Endothelial cell of umbilical vein (primary cell): ENCODE results near the gene SORL1. TPM values are rescaled to one million over a fixed set of nuclear protein-coding genes. Genes with fewer than 3 reads are reported as not detected.

Experiments used
- BruUV-seq: library from RNA; stranded (reverse); fragments of 400-500 nt; replicated peaks from 2 replicates; lab custom pipeline; 2021; lab: Mats Ljungman, UMichigan
- CTCF ChIA-PET: fragments of 300-600, 350-600 bp; sonication (Branson Sonifier 250); formaldehyde crosslinking; loops from one replicate; lab custom pipeline; 2021; ENCODE audit warnings: antibody characterized with exemption, inconsistent platforms; lab: Charles Lee
- POLR2A ChIA-PET: fragments of 300-600, 350-600 bp; sonication (Branson Sonifier 250); formaldehyde crosslinking; loops from one replicate; lab custom pipeline; 2021; ENCODE audit warnings: antibody characterized with exemption, inconsistent platforms; lab: Charles Lee
- DNase-seq: peaks from one replicate; pipeline ENCODE4 v3.0.0-alpha.2; 2011; ENCODE audit warnings: low read depth, low spot score
- FAIRE-seq: peaks from 2 replicates; lab custom pipeline; 2011; peaks lifted over from hg19 to GRCh38; lab: Jason Lieb, UNC
- H2AFZ ChIP-seq: 2 replicates; pipeline ENCODE4 v1.6.0; 2012; ENCODE audit warnings: low read depth, low read length, control low read depth, inconsistent platforms
- H3K27ac ChIP-seq: 2 replicates; pipeline ENCODE4 v1.5.1; 2011; ENCODE audit warnings: low read depth, mild to moderate bottlenecking, control low read depth, low read length, moderate library complexity; ENCODE audit not compliant: insufficient read depth
- H3K27me3 ChIP-seq, 2 experiments: 2 replicates each; pipeline versions ENCODE4 v1.6.0 to v1.6.1; 2011; ENCODE audit warnings: low read length in 2 of 2, mixed read lengths in 1 of 2; ENCODE audit not compliant: control insufficient read depth in 2 of 2, insufficient read depth in 2 of 2
- H3K36me3 ChIP-seq, 2 experiments: 2 replicates in 1 of 2; 3 replicates in 1 of 2; pipeline ENCODE4 v1.5.1; 2011; ENCODE audit warnings: low read length in 2 of 2, mild to moderate bottlenecking in 1 of 2, moderate library complexity in 1 of 2; ENCODE audit not compliant: control insufficient read depth in 2 of 2, insufficient read depth in 2 of 2; ENCODE audit errors: extremely low read depth in 1 of 2
- H3K4me1 ChIP-seq: 3 replicates; pipeline ENCODE4 v1.5.1; 2011; ENCODE audit warnings: mild to moderate bottlenecking, low read length; ENCODE audit not compliant: control insufficient read depth, insufficient read depth; ENCODE audit errors: extremely low read depth
- H3K4me2 ChIP-seq: 2 replicates; pipeline ENCODE4 v1.6.1; 2011; ENCODE audit warnings: low read length, control low read depth, mixed read lengths; ENCODE audit not compliant: insufficient read depth
- H3K4me3 ChIP-seq, 3 experiments: fragments of 200-600 bp in 1 of 3; sonication (generic), shearing (Covaris generic) in 1 of 3; replicated peaks in 1 of 3; 2 replicates each; pipeline ENCODE4 v1.5.1; 2011 to 2016; ENCODE audit warnings: control low read depth in 3 of 3, low read length in 3 of 3, mild to moderate bottlenecking in 2 of 3, inconsistent platforms in 1 of 3, low read depth in 1 of 3, moderate library complexity in 1 of 3; ENCODE audit not compliant: insufficient read depth in 1 of 3
- H3K79me2 ChIP-seq: 2 replicates; pipeline ENCODE4 v1.6.0; 2012; ENCODE audit warnings: low read length, inconsistent platforms; ENCODE audit not compliant: control insufficient read depth, insufficient read depth
- H3K9ac ChIP-seq: replicated peaks from 2 replicates; pipeline ENCODE3; 2011; ENCODE audit warnings: low read length, control low read depth; ENCODE audit not compliant: insufficient read depth; ENCODE audit errors: extremely low read depth
- H3K9me1 ChIP-seq: replicated peaks from 3 replicates; pipeline ENCODE4 v1.6.0; 2011; ENCODE audit warnings: mild to moderate bottlenecking, low read length; ENCODE audit not compliant: control insufficient read depth, insufficient read depth; ENCODE audit errors: extremely low read depth
- H3K9me3 ChIP-seq: replicated peaks from 2 replicates; pipeline ENCODE4 v1.5.1; 2012; ENCODE audit warnings: low read length, inconsistent platforms; ENCODE audit not compliant: control insufficient read depth, insufficient read depth
- H4K20me1 ChIP-seq: replicated peaks from 2 replicates; pipeline ENCODE3; 2011; ENCODE audit warnings: mild to moderate bottlenecking, low read length; ENCODE audit not compliant: control insufficient read depth, insufficient read depth; ENCODE audit errors: extremely low read depth
- CTCF ChIP-seq, 2 donors: IDR thresholded peaks; 1 replicate in 1 of 2; 2 replicates in 1 of 2; pipeline ENCODE4 v1.5.1; 2011; ENCODE audit warnings: low read length in 2 of 2, mild to moderate bottlenecking in 2 of 2, moderate library complexity in 2 of 2, control low read depth in 1 of 2, inconsistent platforms in 1 of 2, low read depth in 1 of 2; ENCODE audit not compliant: insufficient read depth in 1 of 2; ENCODE audit errors: extremely low read depth in 1 of 2
- EZH2 ChIP-seq: IDR thresholded peaks from 2 replicates; pipeline ENCODE4 v1.6.1; 2012; ENCODE audit warnings: borderline replicate concordance, low read depth, mild to moderate bottlenecking, moderate library complexity, low read length, inconsistent platforms; ENCODE audit not compliant: severe bottlenecking
- FOS ChIP-seq: IDR thresholded peaks from 2 replicates; pipeline ENCODE4 v1.6.1; 2011; ENCODE audit warnings: mild to moderate bottlenecking, low read length, moderate library complexity, borderline replicate concordance; ENCODE audit not compliant: insufficient read depth
- GATA2 ChIP-seq: IDR thresholded peaks from 2 replicates; pipeline ENCODE4 v1.7.0; 2011; ENCODE audit warnings: low read depth, mild to moderate bottlenecking, moderate library complexity, mixed read lengths, low read length; ENCODE audit not compliant: insufficient read length, insufficient read depth
- JUN ChIP-seq: IDR thresholded peaks from 2 replicates; pipeline ENCODE4 v1.6.1; 2011; ENCODE audit warnings: borderline replicate concordance, low read depth; ENCODE audit not compliant: insufficient read length, insufficient read depth
- MYC ChIP-seq: IDR thresholded peaks from one replicate; pipeline ENCODE4 v1.6.1; 2011; ENCODE audit warnings: mild to moderate bottlenecking, low read depth, low read length
- POLR2A ChIP-seq: IDR thresholded peaks from 2 replicates; pipeline ENCODE4 v1.6.1; 2012; ENCODE audit warnings: low read depth, mild to moderate bottlenecking, control low read depth, low read length
- POLR2AphosphoS5 ChIP-seq: IDR thresholded peaks from 2 replicates; pipeline ENCODE4 v1.6.1; 2012; ENCODE audit warnings: low read depth, mild to moderate bottlenecking, control low read depth, low read length, moderate library complexity; ENCODE audit not compliant: insufficient read depth
- dilution Hi-C: fragments of 300-500 bp; cut with MboI; formaldehyde crosslinking; loops from one replicate; pipeline ENCODE4 v1.15.0; 2019; ENCODE audit warnings: low sequenced_read_pairs; ENCODE audit not compliant: extremely low pct_ligation_motif_present
- intact Hi-C: fragments of 100-400 bp; cut with micrococcal nuclease; formaldehyde crosslinking; loops from one replicate; pipeline ENCODE4 v1.10.0; 2022
- polyA plus RNA-seq, 4 experiments: library from polyadenylated mRNA; depleted of rRNA in 3 of 4; stranded (reverse) in 3 of 4; unstranded in 1 of 4; fragments of >200 nt; gene quantifications; 2 replicates each; pipeline versions ENCODE4 v1.2.1 to v1.2.3, GENCODE V29; 2011 to 2012; ENCODE audit warnings: missing spikeins in 1 of 4
- total RNA-seq: library from RNA; stranded (reverse); gene quantifications from 2 replicates; pipeline ENCODE4 v1.2.3, GENCODE V29; 2021
- TF ChIP-seq, protein P1 (sequence below): IDR thresholded peaks from 2 replicates; pipeline ENCODE4 v1.6.1; 2011; ENCODE audit not compliant: insufficient read depth, insufficient read length

Gene SORL1
- total and polyA plus RNA-seq, 2 donors (not counting 3 experiments of a cell fraction or from before 2014, with no cell fraction given), result 0.17 to 0.31 TPM

DNA sequence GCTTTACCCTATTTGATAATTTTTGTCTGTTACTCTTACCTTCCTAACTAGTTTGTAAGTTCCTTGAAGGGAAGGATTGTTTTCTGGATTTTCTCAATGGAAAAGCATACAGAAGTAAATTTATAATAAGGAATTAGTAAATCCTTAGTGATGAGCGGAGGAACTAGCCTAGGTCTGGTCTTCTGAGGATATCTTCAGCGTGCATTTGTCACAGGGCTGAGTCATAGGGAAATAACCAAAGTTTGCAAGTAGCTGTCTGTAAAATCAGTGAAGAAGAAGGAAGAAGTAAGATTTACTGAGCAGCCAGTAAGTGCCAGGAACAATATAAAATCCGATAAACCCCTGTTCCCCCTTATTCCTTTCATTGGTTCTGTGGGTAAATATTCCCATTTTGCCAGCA, 163.4 kb downstream of the SORL1 start:
- CTCF ChIA-PET, result interaction anchor here (0.7 kb wide), 1 partner anchor 39 kb away, joined by 3 read pairs; no protein-coding TSS in a partner anchor
- DNase-seq, result no peak
- POLR2A ChIA-PET, result no interaction called here
- Histone ChIP-seq H3K36me3 (no peaks in the 10 kb centered on the region), H3K9me3 (no peaks in the 10 kb centered on the region), H2AFZ (no peak overlapping the region), H3K9ac (no peak overlapping the region), H3K4me2 (no peak overlapping the region), H3K9me1 (no peaks in the 10 kb centered on the region), H3K27me3 (no peaks in the 10 kb centered on the region), H4K20me1 (no peaks in the 10 kb centered on the region), H3K79me2 (no peaks in the 10 kb centered on the region), H3K27ac (no peak overlapping the region), H3K4me1 (peaks cover 13% of the 10 kb centered on the region), H3K4me3 (no peak overlapping the region)
- no TSS peak for BruUV-seq
- dilution Hi-C loops (no loop called here), intact Hi-C loops (no loop called here)
- FAIRE-seq, result no peak
- no peak for TF ChIP-seq FOS
- no peak for TF ChIP-seq GATA2
- TF ChIP-seq POLR2A, result no peak
- no peak for TF ChIP-seq EZH2
- TF ChIP-seq MYC, result no peak
- TF ChIP-seq, protein P1, sequence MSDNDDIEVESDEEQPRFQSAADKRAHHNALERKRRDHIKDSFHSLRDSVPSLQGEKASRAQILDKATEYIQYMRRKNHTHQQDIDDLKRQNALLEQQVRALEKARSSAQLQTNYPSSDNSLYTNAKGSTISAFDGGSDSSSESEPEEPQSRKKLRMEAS, result no peak
- no peak for TF ChIP-seq JUN
- TF ChIP-seq CTCF (IDR thresholded peaks at IDR 0.05; ENCODE audit: extremely low read depth in 1 of 2, insufficient read depth in 1 of 2, low read depth in 1 of 2, low read length in 2 of 2), result no peak
- TF ChIP-seq POLR2AphosphoS5, result no peak
